GM18499 (cell line): ENCODE measurements around the gene AUTS2.
"Not testable (repeated sequence)": the region's sequence is repeated elsewhere in the genome, so short reads cannot be mapped to it uniquely, and the experiment has no call there.

Source experiments
- ATAC-seq: cut with Tn5 transposase; IDR thresholded peaks from one replicate; pipeline ENCODE4 v1.9.1; 2021; ENCODE audit warnings: moderate number of reproducible peaks; ENCODE audit not compliant: insufficient read depth, unreplicated experiment

Gene AUTS2

DNA sequence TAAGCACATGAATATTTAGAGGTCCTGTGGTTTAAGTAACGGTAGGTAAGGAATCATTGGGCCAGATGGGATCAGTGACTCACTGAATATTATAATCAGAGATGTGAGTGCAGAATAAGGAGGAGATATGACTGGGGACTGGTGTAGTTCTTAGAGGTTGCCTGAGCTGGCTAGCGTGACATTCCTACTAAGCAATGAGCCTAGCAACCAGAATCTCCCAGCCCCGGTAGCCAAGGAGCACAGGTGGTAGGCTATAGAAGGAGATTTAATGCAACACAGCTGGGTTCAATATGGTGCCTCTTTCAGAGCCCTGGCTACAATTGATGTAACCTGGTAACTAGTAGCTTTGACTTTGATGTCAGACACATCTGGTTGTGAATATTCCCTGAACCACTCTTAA, 641.6 kb downstream of the AUTS2 start:
- no peak for ATAC-seq

DNA sequence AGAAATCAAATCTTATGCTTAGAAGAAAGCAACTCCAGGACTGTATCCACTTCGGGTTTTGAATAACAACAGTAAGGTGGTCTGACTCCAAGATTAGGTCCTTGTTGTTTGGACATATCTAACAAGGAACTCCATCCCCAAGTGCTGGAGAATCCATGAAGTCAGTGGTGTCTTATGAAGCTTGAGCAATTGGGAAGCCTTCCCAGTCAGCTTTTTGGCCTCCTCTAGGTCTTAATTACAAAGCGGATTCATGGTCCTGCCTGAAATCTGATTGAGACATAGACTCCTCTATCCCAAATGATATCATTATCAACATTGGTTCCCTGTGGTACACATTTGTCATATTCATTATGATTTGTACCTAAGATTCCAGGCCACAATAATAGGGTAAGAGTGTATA, 642.6 kb downstream of the AUTS2 start:
- no peak for ATAC-seq

DNA sequence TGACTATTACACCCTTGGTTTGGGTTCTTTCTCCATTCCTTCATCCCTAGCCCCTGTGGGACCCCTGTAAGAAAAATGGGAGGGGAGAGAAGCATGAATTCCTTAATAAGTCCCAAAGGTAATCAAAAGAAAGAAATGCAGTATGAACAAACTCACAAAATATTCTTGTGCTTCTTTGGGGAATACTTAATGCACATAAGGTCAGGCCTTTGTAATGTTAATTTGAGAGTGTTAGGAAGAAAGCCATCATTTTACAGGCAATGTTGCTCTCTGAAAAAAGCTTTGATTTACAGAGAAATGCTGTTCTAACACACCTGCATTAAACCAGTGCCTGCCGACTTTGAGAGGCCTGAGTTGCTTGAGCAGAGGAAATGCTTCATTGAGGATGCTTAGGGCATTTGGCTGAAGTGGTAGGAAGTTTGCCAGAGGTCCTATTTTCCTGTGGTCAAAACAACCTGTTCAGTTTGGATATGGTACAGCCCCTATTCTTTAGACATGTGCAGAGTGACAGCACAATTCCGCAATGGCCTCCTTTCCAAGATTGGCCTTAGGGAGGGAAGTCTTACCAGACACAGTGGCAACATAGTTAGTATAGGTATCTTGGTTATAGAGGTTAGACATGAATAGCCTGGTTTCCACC, 643.4 kb downstream of the AUTS2 start:
- no peak for ATAC-seq

DNA sequence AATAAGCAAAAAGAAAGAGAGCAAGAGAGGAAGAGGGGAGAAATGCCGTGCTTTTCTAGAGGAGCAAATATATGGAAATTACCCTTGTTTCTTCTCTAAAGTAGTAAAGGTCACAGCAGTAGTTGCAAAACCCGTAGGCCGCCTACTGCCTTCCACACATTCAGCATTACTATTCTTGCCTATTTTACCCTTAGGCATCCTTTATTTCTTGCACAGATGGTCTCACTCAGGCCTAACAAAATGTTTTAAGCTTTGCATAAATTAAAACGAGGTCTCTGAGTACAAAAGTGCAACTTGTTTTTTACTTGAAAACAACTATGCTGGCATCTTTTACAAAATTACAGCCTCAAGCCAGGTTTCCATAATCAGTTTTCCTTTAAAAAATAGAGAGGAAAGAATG, 644.6 kb downstream of the AUTS2 start:
- no peak for ATAC-seq

DNA sequence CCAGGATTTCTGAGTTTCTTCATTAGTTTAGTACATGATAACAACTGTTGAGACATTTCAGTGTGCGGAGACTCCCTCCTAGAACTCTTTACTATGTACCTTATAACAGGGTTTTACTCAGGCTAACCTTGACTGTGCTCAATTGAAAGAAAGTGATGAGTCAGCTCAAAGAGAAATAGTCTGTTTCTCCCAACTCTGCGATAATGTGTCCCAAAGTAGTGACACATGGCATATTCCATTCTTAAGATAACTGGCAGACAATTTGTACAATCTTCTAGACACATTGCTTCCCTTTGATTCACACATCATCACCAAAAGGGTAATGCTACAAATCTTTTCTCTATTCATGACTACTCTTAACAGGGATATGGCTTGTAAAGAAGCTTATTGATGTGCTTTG, 645.2 kb downstream of the AUTS2 start:
- no peak for ATAC-seq

DNA sequence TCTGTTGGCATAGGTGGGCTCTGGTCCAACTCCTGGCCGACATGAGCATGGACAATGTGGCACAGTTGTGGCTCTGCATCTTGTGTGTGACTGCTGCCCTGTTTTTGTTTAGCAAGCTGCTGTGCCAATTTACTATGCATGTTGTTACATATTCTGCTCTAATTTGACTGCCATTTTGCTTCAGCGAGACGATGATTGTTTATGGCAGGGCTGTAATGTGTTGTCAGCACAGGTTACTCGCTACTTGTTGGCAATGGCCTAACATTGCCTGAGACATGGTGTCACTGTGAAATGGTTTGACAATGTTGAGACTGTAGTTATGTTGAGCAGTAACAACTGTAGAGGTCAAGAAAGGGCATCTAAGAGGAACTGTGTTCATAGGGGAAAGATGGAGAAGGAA, 659.6 kb downstream of the AUTS2 start:
- no peak for ATAC-seq

DNA sequence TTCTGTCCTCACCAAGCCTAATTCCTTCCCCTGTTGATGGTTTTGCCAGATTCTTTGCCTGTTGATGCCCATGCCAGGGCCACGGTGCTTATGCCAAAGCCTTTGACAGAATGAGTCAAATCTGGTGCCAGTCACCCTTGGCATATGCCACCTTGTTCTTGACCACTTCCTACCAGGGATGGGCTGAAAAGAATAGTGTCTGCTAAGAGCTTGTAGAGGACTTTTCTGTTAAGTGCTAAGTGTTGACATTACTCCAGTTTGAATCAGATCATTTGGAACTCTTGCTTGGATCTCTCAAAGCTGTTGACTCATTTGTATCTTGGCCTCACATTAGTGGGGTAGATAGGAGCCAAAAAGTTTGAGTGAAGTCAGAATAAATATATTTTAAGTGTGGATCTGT, 661.2 kb downstream of the AUTS2 start:
- ATAC-seq, result no peak

DNA sequence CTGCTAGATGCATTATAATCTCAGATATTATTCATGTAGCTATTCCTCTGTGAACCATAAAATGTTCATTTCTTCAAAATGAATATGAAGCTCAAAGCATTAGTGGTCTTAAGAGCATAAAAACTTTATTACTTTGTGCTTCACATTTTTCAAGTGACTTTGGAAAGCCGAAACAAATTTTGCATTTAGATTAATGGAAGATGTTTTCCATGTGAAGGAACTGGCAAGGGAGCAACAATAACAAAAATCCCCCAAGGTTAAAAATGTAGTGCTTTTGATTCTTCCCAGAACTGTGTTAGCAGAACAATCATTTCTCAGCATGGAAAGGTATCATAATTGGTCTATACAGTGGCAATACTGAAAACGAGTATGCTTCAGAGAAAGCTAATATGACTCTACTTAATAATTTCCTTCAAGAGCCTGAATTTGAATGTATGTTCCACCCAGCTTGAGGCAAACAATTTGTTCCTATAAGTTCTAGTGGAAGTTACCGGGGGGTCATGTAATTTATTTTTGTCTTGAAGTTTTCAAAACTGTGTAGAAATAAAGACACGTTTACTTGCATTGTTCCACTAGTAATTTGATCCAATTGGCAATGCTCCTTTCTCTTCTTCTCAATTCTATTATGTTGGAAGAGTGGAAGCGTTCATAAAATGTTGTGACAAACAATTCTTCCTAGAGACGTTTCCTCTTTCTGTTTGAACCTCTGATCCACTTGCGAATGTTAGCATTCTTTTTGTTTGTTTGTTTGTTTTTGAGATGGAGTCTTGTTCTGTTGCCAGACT, 665.4 kb downstream of the AUTS2 start:
- no peak for ATAC-seq

DNA sequence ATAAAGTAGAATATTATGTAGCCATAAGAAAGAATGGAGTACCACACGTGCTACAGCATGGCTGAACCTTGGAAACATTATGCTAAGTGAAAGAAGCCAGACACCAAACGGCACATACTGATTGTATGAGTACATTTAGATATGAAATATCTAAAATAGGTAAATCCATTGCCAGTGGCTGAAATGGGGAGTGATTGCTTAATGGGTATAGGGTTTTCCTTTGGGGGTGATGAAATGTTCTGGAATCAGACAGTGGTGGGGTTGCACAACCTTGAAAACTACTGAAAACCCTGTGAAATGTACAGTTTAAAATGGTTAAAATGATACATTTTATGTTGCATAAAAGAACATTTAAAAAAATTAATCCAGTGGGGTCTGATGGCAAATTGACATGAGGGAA, 667.9 kb downstream of the AUTS2 start:
- no peak for ATAC-seq

DNA sequence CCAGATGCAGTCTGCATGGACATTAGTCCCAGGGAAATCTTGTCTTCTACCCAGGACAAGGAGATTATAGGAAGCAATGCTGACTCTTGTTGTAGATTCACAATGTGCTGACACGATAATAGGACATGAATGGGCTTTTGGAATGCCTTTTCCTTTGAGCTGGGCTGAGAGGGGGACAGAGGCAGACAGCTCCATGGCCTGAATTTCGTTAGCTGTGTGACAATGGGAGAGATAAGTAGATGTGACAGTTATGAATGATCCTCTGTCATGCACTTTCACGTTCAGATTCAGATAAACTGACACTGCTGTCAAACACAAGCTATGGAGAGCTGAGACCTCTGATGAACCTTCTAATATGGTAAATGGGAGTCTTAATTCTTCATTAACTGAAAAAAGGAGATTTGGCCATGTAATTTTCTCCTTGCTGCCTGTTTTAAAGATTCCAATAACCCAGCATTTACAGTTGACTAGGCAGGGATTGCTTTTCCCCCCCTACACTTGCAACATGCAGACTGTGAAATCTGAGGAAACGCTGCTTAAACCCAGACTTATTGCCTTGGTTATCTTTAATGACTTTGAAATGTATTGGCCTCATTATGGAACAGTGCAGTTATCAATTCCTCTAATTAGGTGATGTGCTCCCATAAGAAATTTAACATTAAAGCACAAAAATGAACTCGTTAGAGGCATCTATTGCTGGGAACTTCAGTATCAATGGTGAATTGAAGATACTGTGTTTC, 669.3 kb downstream of the AUTS2 start:
- ATAC-seq, result no peak

DNA sequence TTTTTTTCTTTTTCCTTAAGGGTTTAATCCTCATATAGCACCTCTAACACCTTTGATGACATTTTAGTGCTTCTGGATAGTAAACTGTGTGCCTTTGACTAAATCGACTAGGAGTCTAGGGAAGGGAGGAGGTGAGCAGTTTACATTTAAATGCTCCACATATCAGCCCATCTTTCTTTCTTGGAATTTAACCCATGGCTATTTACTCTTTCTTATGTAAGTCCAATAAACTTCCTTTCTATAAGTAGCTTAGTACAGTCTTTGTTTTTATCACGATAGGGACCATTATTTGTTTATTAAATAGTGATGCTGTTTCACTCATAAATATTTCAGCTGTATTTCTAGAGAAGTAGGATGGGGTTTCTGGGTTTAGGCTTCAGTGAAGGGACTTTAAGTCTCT, 669.9 kb downstream of the AUTS2 start:
- no peak for ATAC-seq

DNA sequence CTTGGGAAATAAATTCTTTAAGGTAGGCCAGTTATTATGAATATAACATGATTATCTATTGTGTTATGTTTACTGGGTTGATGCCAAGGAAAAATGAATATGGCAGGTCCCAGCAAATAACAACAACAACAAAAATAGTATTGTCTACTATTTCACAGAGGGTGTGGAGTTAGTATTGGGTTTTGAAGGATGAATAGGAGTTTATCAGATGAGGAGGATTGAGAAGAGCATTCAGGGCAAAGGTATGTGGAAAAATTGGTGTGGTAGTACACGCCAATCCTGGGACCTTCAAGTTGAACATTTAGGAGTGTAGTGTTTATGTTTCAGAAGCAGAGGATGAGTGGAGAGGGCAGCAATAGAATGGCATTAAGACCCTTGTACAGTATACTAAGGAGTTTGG, 671.9 kb downstream of the AUTS2 start:
- no peak for ATAC-seq

DNA sequence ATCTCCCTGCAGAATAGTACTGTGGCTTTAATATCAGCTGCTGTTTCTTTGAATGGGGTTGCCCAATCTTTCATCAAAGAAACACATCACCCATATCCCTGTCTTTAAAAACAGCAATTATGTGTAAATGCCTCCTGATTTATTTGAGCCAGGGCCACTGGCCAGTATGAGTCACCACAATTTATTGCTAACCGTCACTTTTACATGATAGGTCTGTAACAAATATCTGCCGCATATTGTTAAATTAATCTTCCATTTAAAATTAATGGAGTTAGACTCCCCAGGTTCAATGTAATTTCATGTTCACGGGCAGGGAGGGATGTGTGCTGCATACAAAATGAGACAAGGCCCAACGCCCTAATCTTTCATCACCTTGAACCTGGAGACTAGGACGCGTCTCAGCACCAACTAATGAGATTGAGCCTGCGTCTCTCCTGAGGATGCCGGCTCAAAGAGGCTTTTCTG, 673.4 kb downstream of the AUTS2 start:
- ATAC-seq, result no peak

DNA sequence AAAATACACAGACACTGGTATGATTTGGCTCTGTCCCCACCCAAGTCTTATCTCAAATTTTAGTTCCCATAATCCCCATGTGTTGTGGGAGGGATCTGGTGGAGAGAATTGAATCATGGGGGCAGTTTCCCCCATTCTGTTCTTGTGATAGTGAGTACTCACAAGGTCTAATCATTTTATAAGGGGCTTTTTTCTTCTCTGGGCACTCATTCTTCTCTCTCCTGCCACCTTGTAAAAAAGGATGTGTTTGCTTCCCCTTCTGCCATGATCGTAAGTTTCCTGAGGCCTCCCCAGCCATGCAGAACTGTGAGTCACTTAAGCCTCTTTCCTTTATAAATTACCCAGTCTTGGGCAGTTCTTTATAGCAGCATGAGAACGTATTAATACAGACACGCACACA, 677.3 kb downstream of the AUTS2 start:
- ATAC-seq, result not testable (repeated sequence)

DNA sequence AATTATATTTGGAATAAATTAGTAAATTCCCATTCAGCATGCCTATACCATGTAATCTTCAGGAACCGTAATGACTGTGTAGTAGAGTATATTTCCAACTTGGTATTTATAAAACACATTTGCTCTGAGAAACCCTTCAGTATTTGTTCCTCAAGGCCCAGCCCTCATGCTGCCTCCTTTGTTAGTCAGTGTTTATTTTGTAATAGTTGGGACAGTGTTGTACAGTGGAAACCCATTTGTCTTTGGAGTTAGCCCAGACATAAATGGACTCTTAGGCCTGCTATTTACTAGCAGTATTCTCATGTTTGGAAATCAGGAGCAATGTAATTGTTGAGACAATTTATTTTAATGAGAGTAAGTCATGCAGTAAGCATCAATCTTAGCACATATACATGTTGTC, 686.9 kb downstream of the AUTS2 start:
- ATAC-seq, result no peak

DNA sequence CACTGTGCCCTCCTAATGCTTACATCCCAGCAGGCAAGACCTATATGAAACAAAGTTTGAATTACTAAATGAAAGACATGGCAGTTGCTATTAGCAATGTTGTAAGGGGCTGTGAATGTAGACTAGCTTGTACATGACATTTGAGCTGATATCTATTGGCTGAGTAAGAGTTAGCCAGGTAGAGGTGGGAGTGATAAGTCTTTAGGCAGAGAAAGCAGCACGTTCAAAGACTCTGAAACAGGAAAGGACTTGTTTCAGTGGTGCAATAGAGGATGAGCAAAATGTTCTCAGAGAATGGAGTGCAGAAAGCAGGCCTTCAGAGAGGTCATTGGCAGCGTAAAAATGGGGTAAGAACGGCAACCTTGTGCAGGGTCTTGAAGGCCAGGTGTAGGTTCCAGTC, 687.6 kb downstream of the AUTS2 start:
- ATAC-seq, result no peak

DNA sequence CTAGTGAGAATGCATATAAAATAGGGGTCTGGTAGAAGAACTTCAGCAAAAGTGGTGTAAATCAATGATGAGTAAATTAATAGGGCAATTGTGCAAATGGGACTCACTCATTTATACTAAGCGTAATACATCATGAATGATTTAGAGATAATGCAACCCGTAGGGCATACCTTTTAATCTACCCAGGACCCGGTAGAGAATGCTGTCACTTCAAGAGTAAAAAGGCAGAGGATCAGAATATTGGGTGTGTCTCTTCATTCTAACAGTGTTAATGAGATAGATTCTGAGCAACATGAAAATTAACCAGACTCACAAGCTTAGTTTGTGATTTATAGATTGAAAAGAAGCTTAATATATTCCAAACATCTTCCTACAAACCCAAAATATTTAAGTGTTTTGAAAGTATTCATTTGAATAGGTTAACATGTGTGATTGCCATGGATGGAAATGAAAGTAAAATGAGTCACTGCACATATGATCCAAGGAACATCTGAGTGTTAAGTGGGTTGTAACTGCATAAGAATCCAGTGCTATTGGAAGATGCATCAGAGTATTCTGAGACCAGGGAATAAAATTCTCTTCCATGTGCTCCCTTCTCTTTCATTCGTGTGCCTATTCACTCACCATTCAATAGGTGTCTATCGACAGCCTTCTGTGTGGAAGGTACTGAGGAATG, 690.6 kb downstream of the AUTS2 start:
- no peak for ATAC-seq

DNA sequence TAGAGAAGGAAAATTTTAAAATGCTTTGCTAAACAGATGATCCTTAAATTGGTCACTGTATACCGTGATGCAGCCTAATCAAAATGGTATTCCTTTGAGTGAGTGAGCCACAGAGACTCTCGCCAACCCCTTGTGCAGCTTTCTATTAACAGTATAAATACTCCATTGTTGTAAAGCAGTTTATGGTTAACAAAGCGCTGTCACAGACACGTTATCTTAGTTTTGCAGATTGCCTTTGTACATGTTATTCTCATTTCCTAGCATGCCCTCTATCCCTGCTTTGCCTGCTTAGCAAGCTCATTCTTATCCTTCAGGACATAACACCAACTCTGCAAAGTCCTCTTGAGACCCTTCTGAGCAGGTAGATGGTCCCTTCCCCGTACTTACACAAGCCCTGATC, 694.4 kb downstream of the AUTS2 start:
- ATAC-seq, result no peak

DNA sequence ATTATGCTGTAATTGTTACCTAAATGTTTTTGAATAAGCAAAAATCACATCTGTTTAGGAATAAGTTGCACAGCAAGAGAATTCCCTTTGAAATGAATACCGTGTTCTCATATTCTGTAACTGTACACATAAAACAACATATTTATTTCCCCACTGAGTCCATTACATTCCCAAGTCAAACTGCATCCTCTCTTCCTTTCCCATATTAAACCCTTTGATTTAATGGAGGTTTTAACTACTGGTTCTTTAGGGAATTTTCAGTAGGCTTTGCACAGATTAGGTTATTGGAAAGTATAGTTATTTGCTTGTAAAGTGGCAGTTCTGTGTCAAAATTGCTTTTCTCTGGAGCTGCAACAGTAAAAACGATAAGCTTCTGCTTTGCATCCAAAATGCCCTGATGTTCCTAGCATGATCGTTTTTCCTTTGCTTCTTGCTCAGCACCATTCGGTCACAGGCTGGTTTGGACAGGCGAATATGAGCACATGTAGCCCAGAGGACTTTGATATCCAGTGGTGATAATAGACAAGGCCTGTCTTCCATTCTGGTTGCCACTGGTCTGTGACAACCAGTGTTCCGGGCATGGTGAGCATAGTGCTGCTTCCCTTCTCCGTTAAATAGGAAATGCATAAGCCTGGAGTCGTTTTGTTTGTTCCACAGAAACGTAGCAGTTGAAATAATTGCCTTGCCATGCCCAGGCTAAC, 696.1 kb downstream of the AUTS2 start:
- ATAC-seq, result no peak

DNA sequence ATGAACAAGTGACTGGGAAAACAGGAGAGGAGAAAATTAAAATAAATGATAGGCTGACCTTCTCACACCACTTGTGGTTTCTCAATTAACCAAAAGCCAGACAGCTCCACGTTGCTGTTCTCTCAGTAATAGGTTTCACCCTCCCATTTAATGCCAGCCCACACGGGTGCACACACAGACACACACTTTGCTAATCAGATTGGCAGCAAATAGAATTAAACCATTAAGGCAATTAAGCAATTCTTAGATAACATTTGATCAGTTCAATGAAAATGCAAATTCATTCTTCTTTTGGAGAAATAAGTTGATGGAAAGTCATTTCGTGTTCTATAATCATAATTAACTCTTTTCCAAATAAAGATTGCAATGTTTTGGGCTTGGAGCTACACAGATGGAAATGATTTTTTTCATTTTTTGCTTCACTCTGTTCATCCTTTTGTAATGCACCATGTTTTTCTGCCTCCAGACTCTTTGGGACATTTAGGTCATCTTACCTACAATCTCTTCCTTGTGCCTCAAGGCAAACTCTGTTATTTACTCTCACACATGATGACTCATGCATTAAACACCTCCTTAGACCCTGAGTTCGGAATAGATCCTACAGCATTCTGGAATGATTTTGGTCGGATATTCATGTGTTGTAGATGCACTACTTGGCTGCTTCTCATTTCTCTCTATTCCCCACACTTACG, 700.7 kb downstream of the AUTS2 start:
- ATAC-seq, result no peak
